ENCODE data around the gene HOXA5. TPM values are rescaled to one million over a fixed set of nuclear protein-coding genes. Genes with fewer than 3 reads are reported as not detected.

Gene HOXA5
- total and polyA plus RNA-seq, 2 of the 8 experiments (the other 6 are each of a cell fraction or from before 2014, with no cell fraction given), result not detected

- TF ChIP-seq ATF2 (IDR thresholded peaks at IDR 0.05; ENCODE audit: low read length) (no peak), CBX8 (IDR thresholded peaks at IDR 0.05; ENCODE audit: borderline replicate concordance, low read depth, low read length) (peak; percentile 45; the same call in 1 of the 2 replicates), CTBP2 (IDR thresholded peaks at IDR 0.05; ENCODE audit: borderline replicate concordance, insufficient read depth, insufficient read length, low read length) (no peak), TAF1 (IDR thresholded peaks at IDR 0.05; ENCODE audit: low read depth, low read length) (no peak), SIN3A (conservative IDR thresholded peaks at IDR 0.05 in 1 of 2, IDR thresholded peaks at IDR 0.05 in 1 of 2; ENCODE audit: low read depth in 1 of 2, low read length in 2 of 2) (no peak), BACH1 (IDR thresholded peaks at IDR 0.05; ENCODE audit: low read length) (no peak), HDAC6 (IDR thresholded peaks at IDR 0.05; ENCODE audit: low read depth, low read length) (no peak), TEAD4 (IDR thresholded peaks at IDR 0.05; ENCODE audit: low read depth, low read length) (no peak), CTCF (IDR thresholded peaks at IDR 0.05; ENCODE audit: control extremely low read depth in 1 of 3, insufficient read depth in 1 of 3, low read depth in 1 of 3, low read length in 3 of 3) (0 out of 4 replicates have a peak, but pooled peaks of 1 of the 3 experiments have one; percentile 12), TCF12 (IDR thresholded peaks at IDR 0.05; ENCODE audit: low read depth, low read length) (no peak), CBX5 (IDR thresholded peaks at IDR 0.05; ENCODE audit: low read depth, low read length) (no peak), HDAC2 (IDR thresholded peaks at IDR 0.05; ENCODE audit: borderline replicate concordance in 1 of 2, low read depth in 2 of 2, low read length in 2 of 2) (no peak), ATF3 (IDR thresholded peaks at IDR 0.05; ENCODE audit: insufficient read depth, low read depth, low read length) (no peak), KDM5A (IDR thresholded peaks at IDR 0.05; ENCODE audit: low read length) (no peak), MAX (IDR thresholded peaks at IDR 0.05) (no peak), FOSL1 (IDR thresholded peaks at IDR 0.05; ENCODE audit: insufficient read depth, low read depth, low read length) (no peak), POU5F1 (IDR thresholded peaks at IDR 0.05; ENCODE audit: low read depth, low read length) (no peak)
These were observed 45.5 kb downstream of the HOXA5 start (continued) for GRCh38 chr7:27097686-27098577.
